Measurements from ENCODE around the gene MTMR6.

DNA sequence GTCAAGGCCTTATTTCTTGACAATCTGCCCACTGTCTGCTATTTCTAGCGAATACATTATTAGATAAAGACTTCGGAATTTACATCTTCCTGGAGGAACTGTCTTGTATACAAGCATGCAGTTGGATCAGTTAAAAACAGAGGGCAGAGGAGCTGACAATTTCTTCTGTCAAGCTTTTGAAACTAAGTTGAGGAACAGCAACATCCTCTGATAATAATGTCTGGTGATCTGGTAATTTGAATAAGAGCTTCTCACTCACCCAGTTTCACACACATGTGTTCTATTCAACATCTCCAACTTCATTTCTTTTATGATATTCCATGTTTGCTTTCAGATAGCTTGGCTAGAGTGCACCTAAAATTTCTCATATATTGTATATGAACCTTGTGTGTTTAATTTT, 50.2 kb downstream of the MTMR6 start:
- TF ChIP-seq, protein P1, sequence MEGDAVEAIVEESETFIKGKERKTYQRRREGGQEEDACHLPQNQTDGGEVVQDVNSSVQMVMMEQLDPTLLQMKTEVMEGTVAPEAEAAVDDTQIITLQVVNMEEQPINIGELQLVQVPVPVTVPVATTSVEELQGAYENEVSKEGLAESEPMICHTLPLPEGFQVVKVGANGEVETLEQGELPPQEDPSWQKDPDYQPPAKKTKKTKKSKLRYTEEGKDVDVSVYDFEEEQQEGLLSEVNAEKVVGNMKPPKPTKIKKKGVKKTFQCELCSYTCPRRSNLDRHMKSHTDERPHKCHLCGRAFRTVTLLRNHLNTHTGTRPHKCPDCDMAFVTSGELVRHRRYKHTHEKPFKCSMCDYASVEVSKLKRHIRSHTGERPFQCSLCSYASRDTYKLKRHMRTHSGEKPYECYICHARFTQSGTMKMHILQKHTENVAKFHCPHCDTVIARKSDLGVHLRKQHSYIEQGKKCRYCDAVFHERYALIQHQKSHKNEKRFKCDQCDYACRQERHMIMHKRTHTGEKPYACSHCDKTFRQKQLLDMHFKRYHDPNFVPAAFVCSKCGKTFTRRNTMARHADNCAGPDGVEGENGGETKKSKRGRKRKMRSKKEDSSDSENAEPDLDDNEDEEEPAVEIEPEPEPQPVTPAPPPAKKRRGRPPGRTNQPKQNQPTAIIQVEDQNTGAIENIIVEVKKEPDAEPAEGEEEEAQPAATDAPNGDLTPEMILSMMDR (IDR thresholded peaks at IDR 0.05) = no peak
- no peak for TF ChIP-seq POLR2A (IDR thresholded peaks at IDR 0.05; ENCODE audit: low read depth)
- TF ChIP-seq POLR2AphosphoS5 (IDR thresholded peaks at IDR 0.05) = no peak
